Measurements from ENCODE around the gene RNF150.

RNF150 gene

DNA sequence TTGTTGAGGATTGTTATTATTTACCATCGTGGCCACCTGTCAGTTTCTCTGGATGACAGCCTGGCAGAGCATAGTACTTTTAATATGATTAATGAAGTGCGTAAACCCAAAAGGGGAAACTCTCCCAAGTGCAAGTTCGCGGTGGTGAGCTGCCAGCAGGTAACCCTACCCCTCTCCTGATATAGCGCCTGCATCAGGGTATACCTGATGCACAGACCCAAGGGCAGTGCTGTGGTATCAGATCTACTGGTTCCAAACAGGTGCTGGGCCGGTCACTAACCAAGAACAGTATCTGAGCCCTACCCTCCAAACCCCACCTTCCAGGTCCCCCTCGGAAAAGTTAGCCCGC lies 1.6 kb downstream of the RNF150 start:
- no peak for DNase-seq

DNA sequence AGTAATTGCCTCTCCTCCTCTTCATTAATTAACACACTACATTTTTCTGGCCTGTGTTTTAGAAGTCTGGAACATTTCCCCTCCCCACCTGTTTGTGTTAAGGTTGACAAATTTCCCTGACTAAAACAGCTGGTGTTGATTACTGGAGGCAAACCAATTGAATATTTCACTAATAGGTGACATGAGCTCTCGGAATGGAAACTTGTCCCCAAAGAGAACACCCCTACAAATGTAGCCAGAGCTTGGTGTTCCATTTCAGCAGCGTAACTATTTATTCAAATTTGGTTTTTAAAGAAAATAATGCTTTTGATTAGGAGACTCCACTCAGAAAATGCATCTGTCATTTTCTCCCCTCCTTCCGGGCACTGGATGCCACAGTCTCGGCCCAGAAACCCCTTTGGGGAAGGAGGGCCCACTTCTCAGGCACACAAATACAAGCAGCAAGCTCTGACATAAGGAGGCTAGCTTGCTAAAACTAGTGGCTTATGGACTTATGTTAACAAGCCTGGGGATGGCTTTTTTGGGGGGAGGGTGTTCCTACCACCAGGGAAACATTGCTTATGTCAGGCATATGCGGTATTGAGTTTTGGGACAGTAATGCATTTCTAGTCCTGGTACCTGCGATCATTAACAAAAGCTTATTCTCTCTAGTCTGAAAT lies 2.2 kb downstream of the RNF150 start:
- no peak for DNase-seq

DNA sequence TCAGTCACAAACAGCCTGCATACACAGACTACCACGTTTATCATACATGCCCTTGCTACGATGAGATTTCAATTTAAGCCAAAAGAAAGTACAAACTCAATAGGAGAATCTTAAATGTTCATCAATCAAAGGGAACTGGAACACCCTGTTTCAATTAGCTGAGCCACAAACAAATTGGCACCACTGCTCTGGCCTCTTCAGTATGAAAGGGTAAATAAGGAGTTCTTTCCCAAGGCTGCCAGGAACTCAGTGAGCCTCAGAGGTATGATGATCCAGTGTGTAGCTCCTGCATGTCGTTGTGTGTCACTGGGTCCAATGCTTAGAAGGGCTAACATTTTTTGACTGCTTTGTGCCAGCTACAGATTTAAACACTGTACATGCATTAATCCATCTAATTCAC lies 5.4 kb downstream of the RNF150 start:
- DNase-seq, result no peak

DNA sequence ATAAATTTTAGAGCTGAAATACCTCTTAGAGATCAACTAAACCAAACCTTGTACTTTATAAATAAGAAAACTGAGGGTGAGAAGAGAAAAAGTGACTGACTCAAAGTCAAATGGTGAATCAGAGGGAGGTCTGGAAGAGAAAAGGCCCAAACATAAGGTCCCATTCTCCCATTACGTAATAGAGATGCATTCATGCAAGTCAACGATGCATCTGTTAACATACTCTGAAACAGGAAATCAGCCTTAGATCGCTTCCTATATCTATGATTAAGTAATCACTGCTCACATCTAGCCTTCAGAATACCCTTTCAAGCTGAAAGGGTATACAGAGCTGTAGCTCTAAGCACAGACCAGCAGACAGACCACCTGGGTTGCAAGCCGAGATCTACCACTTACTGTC lies 6.5 kb downstream of the RNF150 start:
- DNase-seq, result no peak

DNA sequence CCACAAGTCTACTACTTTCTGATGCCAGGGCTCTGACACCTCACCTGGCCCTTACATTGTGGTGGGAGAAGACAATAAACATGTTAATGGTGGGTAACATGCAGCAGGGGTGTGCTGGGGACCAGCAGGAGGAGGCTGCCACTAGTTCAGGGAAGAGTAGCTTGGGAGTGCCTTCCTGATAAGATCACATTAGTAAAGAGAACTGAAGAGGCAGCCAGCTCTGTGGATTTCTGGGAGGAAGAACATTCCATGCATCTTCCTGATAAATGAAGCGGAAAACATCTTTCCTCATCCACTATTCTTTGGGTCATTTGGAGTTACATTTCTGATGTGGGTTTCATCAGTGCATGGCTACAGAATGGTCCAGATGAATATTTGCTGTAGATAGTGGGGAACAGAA lies 9.0 kb downstream of the RNF150 start:
- DNase-seq, result no peak

DNA sequence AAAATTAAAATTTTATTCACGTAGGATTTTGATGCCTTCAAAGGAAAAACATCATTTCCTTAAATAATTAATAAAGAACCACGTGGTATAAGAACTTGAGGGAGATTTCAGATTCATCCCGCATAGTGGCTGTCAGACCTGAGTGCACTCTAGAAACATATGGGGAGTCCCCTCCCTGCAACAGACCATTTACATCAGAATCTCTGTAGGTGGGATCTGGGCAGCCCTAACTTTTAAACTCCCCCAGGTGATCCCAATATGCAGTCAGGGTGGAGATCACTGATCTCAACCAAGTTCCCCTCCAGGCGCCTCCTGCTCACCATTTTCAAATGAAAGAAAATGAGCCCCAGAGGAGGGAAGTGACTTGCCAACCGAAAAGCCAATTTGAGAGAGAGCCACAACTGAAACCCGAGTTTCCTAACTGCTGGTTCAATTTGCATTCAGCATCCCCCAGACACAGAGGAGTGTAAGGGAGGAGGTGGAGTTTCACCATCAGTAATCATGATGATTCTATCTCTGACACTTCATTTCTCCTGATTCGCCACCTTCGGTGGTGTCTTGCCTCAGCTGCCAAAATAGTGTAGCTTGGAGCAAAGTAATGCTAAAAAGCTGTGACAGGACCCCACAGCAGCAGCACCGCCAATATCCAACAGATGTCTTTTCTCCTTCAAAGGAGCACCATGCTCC lies 11.4 kb downstream of the RNF150 start:
- DNase-seq, result no peak

DNA sequence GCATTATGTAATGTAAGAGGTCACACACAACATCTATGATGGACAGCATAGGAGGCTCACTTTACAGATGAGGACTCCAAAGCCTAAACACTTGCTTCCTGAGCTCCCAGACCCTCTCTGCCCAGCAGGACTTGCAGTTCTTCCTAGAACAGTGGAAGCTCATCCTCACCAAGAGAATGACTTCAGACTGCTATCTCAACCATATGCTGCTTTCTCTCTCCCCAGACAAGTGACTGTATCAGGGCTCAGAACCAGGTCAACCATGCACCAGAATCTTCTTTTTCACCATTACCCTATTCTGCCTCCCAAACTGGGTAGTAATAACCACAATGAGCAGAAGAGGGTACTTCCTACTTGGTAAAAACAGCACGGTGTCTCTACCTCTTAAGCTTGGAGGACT lies 12.2 kb downstream of the RNF150 start:
- no peak for DNase-seq

DNA sequence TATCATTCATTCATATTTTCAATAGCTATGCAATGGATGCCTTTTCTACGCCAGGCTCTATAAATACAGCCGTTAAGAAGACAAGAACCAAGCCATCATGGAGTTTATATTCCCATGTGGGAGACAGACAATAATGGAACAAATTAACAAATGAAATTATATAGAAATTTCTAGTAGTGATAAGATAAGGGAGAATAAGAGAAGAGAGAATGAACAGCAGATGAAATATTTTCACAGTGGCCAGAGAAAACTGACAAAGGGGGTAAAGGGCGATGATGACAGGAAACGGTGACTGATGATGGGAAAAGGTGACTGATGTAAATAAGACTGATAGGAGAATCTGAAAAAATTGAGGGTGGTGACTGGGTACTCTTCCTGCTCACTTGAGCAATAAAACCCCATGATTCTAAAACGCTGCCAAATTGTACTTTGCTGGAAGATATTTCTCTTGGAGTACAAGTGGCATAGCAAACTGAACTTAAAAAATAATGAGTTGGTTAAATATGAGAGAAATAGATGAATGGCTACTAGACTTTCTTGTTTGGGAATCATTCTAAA lies 13.2 kb downstream of the RNF150 start:
- DNase-seq, result no peak

DNA sequence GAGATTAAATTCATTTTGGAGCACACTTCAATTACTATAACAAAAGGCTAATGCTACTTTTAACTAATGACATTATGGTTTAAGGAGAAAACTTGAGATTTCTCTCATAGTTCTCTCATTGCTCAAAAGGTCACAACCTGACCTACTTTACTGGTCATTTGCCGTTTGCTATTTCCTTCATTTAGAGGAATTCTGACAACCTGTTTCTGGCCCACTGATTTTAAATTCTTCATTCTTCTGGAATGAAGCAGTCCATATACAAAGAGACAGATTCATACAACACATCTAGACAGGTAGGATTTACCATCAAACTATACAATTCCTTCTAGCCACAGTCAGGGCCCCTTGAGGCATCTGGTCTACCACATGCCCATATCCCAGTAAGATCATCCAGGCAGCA lies 14.2 kb downstream of the RNF150 start:
- no peak for DNase-seq

DNA sequence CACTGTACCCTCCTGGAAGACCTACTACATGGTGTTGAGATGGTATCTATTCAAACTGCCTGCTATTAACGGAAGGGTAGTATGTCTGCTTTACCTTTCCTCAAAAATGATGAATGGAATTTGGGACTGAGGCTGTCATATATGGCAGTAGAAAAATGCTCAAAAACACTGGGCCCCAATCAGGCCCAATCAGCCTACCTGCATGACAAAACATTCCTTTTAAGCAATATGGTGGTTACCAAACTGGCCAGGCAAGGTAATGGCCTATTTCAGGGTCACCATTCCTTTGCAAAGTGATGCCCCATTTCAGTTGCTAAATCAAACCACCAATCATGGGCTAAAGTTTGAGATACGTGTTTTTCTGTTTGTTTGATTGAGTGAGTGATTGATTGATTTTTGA lies 14.9 kb downstream of the RNF150 start:
- DNase-seq, result no peak

DNA sequence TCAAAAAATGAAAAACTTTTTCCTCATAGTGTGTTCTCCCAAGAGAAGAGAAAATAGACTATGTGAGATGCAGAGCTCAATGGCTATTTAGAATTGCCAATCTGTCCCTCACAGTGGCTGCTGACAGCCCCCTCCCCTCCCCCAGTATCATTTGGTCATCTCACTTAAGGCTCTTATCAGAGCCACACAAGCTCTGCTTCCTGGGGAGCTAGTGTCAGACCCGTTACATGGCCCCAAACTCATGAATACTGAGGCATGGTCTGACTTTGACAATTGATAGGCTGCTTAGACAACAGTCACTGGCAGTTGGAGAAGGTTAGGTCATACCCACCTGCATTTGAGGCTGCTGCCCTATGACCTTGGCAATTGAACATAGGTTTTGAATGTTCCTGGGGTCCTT lies 15.3 kb downstream of the RNF150 start:
- no peak for DNase-seq

DNA sequence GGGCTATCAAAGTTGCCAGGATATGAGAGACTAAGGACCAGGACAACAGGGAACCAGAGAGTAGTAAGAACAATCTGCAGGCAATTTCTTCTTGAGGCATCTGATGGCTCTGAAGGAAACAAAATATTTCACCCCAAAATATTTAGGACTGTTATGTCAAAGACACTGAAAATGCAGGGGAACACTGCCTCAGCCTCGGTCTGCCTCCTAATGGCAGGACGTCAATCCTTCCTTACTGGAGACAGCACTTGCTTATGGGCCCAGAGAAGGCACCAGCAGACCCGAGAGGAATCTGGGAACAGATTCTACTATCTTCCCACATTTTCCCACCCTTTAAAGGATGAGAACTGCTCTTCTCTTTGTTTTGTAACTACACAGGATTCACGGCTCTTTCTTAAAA lies 23.3 kb downstream of the RNF150 start:
- no peak for DNase-seq

DNA sequence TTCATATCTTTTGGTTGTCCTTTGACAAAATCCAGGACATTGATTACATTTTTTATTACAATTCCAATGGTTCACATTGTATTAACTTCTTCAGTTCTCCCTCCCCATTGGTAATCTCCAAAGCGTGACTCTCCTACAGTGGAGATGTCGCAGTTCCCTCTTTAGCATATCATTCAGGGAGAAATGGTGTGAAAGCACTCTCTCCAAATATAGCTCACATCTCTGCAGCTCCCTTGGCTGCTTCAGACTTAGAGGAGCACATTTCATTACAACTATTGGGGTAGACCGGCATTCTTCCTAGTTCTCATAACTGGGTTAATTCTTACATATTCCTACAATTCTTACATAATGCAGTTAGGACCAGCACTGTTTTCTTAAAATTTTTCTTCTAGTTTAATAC lies 25.3 kb downstream of the RNF150 start:
- no peak for DNase-seq

DNA sequence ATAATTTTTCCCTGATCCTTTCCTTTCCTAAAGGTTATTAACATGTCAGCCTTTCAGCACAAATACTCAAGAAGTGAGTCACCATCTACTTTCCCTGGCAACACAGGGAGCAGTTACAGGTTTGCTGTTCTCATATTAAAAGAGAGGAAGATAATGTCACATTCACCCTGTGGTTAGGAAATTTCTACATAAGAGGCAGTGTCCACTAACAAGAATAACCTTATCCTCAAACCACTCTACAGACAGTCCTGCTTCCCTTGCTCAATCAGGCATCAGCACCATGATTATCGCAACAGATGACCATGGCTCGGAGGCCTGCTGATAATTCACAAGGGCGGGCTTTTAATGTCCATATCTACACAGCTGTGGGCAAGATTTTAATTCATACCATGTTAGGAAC lies 30.9 kb downstream of the RNF150 start:
- DNase-seq, result no peak

DNA sequence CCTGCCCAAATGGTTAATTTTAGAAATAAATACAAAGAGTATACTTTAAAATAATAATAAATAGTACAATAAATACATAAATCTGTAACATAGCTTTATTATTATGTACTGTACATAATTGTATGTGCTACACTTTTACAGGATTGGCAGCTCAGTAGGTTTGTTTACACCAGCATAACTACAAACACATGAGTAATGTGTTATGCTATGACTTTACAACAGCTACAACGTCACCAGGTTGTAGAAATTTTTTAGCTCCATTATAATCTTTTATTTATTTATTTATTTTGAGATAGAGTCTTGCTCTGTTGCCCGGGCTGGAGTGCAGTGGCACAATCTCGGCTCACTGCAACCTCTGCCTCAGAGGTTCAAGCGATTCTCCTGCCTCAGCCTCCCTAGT lies 31.8 kb downstream of the RNF150 start:
- DNase-seq, result no peak

DNA sequence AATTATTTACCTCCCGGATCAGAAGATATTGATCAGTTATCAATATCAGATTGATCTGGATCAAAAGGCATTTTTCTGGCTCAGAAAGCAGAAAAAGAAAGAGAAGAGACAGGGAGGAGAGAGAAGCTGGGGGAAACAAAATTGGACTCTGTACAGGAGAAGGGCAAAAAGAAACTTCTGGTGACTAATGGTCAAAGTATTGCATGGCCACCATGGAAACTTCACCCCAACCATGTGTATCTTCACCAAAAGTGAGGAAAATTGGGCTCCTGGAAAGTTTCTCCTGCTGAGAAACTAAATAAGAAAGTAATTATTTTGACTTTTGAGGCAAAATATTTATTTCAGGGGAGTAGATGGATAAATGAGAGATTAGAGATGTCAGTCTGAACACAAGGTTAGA lies 33.9 kb downstream of the RNF150 start:
- no peak for DNase-seq

DNA sequence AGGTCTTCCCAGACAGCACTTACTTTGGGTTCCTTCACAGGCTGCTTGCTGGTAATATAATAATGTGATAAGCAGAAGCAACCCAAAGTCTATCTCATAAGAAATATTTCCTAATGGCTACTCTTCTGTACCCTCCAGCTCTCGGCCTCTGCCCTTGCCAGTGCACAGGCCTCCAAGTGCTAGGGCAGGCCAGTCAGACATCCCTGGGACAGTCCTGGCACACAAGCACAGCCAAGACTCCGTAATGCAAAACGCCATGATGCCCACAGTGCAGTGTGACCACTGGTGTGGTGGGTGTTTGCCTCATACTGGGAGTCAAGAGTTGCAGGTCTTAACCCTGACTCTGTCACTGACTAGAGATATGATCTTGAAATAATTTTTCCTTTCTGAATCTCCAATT lies 35.1 kb downstream of the RNF150 start:
- DNase-seq, result no peak

DNA sequence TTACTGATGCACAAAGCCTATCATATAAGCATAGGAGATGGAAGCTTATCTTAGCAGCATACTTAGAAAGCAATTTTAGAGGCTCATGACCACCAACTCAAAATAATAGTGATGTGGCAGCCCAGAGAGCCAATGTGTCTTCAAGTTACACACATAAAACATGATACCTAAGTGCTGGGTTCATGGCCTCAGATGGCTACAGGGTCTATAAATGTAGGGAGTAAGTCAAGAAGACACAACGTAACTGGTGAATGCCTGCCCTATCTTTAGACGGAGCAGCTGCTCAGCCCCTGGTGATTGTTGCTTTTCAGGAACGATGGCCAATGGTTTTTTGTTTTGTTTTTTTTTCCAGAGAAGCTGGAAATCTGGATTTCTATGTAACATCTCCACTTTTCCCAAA lies 42.8 kb downstream of the RNF150 start:
- no peak for DNase-seq

DNA sequence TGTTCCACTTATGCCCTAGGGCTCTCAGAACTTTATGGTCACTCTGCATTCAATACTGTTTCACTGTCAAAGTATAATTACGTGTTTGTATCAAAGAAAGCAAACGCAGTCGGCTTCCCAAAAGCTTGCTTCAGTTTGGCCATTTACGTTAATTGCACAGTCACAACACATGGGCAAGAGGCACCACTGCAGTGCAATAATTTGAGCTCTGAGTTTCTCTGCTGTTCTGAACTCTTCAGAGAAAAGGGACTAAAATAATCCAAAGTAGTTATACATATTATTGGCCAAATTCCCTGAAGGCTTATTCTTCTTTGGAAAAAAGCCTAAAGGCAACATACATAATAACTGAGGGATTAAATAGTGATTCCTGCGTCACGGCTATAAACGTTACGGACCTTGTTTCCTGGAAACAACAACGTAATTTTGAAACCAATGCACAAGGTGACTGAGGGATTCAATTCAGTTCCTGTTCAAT lies 51.3 kb downstream of the RNF150 start:
- DNase-seq, result peak; percentile 30 to 66

DNA sequence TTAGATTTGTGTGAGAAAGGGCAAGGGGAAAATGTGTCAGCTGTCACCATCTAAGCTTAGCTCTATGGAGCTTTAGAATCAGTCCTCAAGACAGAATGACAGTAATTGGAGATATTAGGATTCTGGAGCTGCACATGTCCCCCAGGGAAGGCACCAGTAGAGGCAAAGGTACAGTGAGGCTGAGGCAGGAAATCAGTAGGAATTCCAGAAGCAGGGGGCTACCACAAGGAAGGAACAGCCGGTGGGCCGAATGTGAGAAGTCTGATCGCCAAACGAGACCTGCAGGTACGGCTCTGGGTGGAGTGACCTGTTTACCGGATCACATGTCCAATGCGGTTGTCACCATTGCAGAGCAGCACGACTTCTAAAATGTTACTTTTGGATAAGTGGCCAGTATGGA lies 52.6 kb downstream of the RNF150 start:
- DNase-seq, result no peak

DNA sequence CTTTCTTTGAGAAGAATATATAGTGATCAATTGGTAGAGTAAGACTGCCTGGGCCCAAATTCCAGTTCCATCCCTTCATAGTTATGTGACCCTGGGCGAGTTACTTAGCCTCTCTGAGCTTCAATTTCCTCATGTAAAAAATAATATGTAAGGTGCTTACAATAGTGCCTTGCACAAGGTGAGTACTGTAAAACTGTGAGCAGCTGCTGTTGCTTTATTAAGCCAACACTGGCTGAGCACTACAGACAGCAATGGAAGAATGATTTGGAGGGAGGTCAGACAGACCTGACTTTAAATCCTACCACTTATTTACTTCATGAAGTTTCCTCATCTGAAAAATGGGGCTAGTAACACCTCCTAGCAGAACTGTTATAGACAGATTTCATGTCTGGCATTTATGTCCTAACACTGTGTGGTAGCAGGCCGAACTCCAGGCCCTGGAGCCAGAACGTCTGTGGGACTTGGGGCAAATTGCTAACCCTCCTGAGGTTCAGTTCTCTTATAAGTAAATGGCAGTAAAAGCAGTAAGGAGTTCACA lies 53.8 kb downstream of the RNF150 start:
- no peak for DNase-seq

DNA sequence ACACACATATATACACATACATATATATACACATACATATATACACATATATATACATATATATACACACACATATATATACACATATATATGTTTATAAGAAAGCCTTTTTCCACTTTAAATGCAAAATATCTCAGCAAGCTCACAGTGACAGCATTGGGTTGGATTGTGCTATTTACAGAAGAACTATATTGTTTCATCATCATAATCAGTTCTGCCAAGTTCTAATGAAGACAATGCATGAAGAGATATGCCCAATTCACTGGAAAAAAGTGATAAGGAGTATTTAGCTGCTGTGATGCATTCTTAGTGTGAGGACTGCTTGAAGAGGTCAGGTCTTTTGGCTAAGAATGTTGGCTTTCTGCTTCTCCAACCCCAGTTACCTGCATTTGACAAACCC lies 54.4 kb downstream of the RNF150 start:
- no peak for DNase-seq

DNA sequence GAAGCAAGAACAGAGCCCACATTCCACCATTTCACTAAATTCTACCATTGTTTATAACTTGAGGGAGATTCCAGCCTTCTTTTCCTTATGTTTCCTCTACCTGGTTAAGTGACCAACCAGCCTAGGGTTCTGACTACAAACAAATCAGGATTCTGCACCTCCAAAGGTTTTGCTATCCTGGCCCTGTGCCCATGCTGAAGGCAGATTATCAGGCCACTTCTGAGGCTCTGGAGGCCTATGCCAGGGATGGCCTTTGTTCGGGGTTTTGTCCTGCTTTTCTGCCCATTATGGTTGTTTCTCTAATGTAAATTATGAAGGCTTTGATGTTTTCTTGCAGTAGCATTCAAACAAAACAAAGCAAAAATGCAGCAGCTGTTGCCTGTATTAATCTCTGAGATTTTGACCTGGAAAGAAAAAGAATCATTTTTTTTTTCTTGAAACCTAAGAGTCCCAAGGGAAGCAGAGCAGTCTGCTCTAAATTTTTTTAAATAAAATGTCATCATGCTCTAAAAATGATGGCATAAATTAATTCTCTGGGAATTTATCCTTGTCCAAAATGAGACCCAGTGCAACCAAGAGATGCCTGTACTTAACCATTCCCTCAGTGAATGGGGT lies 55.6 kb downstream of the RNF150 start:
- DNase-seq, result no peak

DNA sequence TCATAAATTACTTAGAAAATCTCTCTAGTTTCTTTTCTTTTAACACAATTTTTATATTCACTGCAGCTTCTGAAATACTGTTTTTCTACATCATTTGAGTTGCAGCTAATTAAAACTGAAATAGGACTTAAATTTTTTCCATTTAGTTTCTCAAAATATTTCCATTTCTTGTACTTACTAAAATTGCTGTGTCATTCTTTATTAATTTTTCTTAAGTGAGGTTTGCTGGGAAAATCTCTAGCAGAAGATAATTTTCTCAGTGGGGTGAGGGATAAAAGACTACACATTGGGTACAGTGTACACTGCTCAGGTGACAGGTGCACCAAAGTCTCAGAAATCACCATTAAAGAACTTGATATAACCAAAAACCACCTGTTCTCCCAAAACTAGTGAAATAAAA lies 57.7 kb downstream of the RNF150 start:
- DNase-seq, result no peak

Data from NCI-H2081 (cell line).